Body of pancreas (tissue), 4 donors: Measurements from ENCODE around the gene CDC42EP1. TPM values are rescaled to one million over a fixed set of nuclear protein-coding genes. Genes with fewer than 3 reads are reported as not detected.

Source experiments
- ATAC-seq: fragments of 150-250 bp; one replicate; pipeline ENCODE4 v1.9.1; 2016
- DNase-seq, 4 donors: peaks; one replicate each; pipeline ENCODE4 v3.0.0-alpha.2; 2019
- H3K27ac ChIP-seq, 4 donors: fragments of 200-600 bp; sonication (generic); 1 replicate in 3 of 4; 2 replicates in 1 of 4; pipeline versions ENCODE4 v1.5.1 to v1.6.1; 2016 to 2019; ENCODE audit warnings: mild to moderate bottlenecking in 1 of 4, mixed read lengths in 1 of 4, moderate library complexity in 1 of 4
- H3K27me3 ChIP-seq, 2 donors: fragments of 200-600 bp; sonication (generic); one replicate each; pipeline ENCODE4 v1.6.0; 2016; ENCODE audit warnings: mild to moderate bottlenecking in 1 of 2
- H3K36me3 ChIP-seq, 2 donors: fragments of 200-600 bp; sonication (generic); replicated peaks in 1 of 2; 2 replicates each; pipeline ENCODE4 v1.5.1; 2016; ENCODE audit warnings: low read depth in 2 of 2; ENCODE audit not compliant: insufficient read depth in 1 of 2
- H3K4me1 ChIP-seq: fragments of 200-600 bp; sonication (generic); one replicate; pipeline ENCODE4 v1.6.0; 2016
- H3K4me3 ChIP-seq, 2 donors: fragments of 200-600 bp; sonication (generic); 1 replicate in 1 of 2; 2 replicates in 1 of 2; pipeline ENCODE4 v1.5.1; 2016 to 2019
- H3K9me3 ChIP-seq, 3 donors: fragments of 200-600 bp; sonication (generic); 1 replicate in 2 of 3; 2 replicates in 1 of 3; pipeline ENCODE4 v1.5.1; 2016
- POLR2A ChIP-seq, 3 donors: fragments of 450-650 bp; IDR thresholded peaks; one replicate each; pipeline ENCODE4 v1.6.1; 2016; ENCODE audit warnings: antibody characterized with exemption in 3 of 3, mild to moderate bottlenecking in 2 of 3
- WGBS, 2 donors: methylation state at CpG; one replicate each; pipeline ENCODE4 v1.1.5; 2017; 5-methylcytosine and 5-hydroxymethylcytosine counted together
- intact Hi-C: fragments of 100-400 bp; cut with DNase I; formaldehyde crosslinking; loops from one replicate; pipeline ENCODE4 v1.15.1; 2023
- total RNA-seq, 2 donors: library from RNA; depleted of rRNA; stranded (reverse); fragments of >200 nt; gene quantifications; one replicate each; pipeline ENCODE4 v1.1.0, GENCODE V29; 2016
- TF ChIP-seq, protein P1 (sequence below), 7 experiments: fragments of 450-650 bp in 4 of 7; fragments of 200-600 bp in 3 of 7; sonication (generic) in 3 of 7; IDR thresholded peaks; one replicate each; pipeline ENCODE4 v1.5.1; 2016 to 2019; ENCODE audit warnings: antibody characterized with exemption in 7 of 7

The CDC42EP1 gene
- total RNA-seq, 2 donors from 2014 or later: 73.2 to 84.7 TPM

DNA sequence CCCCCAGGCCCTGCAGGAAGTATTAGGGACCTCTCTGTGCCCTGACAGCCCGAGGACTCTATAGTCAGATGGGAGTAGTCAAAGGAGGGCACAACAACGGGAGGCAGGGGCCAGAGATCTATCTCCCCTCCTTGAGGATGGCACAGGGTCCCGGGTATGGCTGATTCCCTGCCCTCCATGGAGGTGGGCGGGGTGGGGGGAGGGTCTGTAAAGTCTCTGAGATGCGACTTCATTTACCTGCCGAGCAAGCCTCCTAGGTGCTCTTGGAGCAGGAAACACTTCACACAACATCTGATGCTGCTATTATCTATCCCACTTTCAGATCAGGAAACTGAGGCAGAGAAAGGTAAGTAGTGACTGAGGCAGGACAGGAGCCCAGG, 769 bp upstream of the CDC42EP1 start:
- intact Hi-C loops: no loop called here
- Histone ChIP-seq H3K27ac (peak overlapping the region; percentile 96 to 100 (median 99)), H3K9me3 (no peaks in the 10 kb centered on the region), H3K36me3 (no peaks in the 10 kb centered on the region), H3K27me3 (no peaks in the 10 kb centered on the region), H3K4me1 (peaks cover 74% of the 10 kb centered on the region), H3K4me3 (no peak overlapping the region)
- WGBS, 2 donors: 30 to 41% methylated on average over 3 to 6 of the region's 6 CpGs
- TF ChIP-seq, protein P1, sequence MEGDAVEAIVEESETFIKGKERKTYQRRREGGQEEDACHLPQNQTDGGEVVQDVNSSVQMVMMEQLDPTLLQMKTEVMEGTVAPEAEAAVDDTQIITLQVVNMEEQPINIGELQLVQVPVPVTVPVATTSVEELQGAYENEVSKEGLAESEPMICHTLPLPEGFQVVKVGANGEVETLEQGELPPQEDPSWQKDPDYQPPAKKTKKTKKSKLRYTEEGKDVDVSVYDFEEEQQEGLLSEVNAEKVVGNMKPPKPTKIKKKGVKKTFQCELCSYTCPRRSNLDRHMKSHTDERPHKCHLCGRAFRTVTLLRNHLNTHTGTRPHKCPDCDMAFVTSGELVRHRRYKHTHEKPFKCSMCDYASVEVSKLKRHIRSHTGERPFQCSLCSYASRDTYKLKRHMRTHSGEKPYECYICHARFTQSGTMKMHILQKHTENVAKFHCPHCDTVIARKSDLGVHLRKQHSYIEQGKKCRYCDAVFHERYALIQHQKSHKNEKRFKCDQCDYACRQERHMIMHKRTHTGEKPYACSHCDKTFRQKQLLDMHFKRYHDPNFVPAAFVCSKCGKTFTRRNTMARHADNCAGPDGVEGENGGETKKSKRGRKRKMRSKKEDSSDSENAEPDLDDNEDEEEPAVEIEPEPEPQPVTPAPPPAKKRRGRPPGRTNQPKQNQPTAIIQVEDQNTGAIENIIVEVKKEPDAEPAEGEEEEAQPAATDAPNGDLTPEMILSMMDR (IDR thresholded peaks at IDR 0.05): no peak
- no peak for TF ChIP-seq POLR2A (IDR thresholded peaks at IDR 0.05)
- ATAC-seq (no peak), DNase-seq (no peak)

DNA sequence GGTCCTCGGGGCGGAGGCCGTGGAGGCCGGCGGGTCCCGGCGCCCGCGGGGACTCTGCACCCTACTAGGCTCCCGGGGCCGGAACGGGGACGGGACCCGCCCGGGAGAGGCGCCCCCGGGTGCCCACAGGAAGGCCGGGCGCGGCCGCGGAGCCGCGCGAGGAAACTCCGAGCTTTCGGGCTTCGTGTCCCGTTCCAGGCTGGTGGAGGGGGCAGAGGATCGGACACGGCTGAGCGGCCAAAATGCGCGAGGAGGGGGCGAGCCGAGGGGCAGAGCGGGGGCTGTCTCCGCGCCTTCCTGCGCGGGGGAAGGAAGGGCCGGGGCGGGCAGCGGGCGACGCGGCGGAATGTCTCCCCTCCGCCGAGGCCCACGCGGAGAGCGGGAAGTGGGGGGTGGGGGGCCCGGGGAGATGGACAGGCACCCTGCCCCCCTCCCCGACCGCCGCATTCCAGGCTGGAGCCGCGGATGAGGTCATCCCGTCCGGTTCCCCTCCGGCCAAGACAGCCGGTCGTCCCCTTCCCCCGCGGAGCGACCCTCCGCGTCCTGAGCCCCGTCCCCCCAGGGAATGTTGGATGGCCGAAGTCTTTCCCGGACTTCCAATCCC, 430 bp downstream of the CDC42EP1 start:
- ATAC-seq: peak; percentile 20
- no peaks in the 10 kb centered on the region for H3K9me3 ChIP-seq
- TF ChIP-seq, protein P1 (IDR thresholded peaks at IDR 0.05): no peak
- peak in 1 of 3 donors; percentile 31 for TF ChIP-seq POLR2A (IDR thresholded peaks at IDR 0.05)
- H3K4me3 ChIP-seq: peak overlapping the region; percentile 36 to 94
- WGBS, 2 donors: 1% methylated on average over 22 to 64 of the region's 72 CpGs
- no peaks in the 10 kb centered on the region for H3K27me3 ChIP-seq
- peak overlapping the region; percentile 96 to 100 (median 99) for H3K27ac ChIP-seq
- peaks cover 80% of the 10 kb centered on the region for H3K4me1 ChIP-seq
- H3K36me3 ChIP-seq: no peaks in the 10 kb centered on the region
- intact Hi-C loops: no loop called here
- DNase-seq: peak; percentile 71 to 76 (median 74)

DNA sequence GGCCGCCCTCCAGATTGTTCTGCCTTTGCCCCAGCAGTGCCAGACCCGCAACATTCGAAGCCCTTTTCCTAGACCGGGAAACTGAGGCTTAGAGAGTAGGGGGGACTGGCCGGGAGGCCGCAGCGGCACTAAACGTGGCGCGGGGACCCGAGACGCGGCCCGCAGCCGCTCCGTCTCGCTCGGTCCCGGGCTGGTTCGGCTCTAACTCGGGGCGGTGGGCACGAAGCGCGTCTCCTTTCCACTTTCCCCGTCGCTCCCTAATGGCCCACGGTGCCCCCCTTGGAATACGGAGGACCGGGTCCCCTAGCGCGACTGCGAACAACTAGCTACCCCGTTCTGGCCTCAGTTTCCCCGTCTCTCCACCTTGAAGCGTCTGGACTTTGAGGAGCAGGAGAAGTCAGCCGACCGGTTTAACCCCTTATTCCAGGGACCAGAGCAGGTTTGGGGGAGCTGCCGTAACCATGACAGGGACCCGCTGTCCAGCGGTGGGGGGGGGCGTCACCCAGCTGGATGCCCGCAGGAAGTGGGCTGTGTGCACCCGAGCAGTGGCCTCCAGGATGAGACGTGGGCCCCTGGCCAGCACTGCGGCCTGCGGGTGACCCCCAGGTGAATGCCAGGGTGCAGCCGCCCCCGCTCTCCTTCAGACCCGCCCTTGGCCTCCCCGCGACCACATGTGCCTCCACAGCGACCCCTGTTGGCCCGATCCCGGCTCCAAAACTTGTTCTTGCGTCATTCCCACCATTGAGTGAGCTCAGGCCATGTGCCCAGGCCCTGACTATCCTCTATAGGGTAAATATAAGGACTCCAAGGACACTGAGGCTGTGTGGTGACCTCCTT, 1.1 kb downstream of the CDC42EP1 start:
- Histone ChIP-seq H3K36me3 (peaks cover 0 to 7% of the 10 kb centered on the region in 2 donors), H3K27me3 (no peaks in the 10 kb centered on the region), H3K9me3 (no peaks in the 10 kb centered on the region), H3K27ac (peak overlapping the region; percentile 96 to 100 (median 99)), H3K4me3 (peak overlapping the region; percentile 36 to 94), H3K4me1 (peaks cover 82% of the 10 kb centered on the region)
- 1 to 2% methylated on average over 37 to 50 of the region's 56 CpGs for WGBS, 2 donors
- DNase-seq (peak; percentile 96 to 98 (median 97)), ATAC-seq (peak; percentile 52)
- TF ChIP-seq, protein P1 (IDR thresholded peaks at IDR 0.05): peak; percentile 64 to 98 (median 93)
- TF ChIP-seq POLR2A (IDR thresholded peaks at IDR 0.05): peak; percentile 73 to 87 (median 76)
- intact Hi-C loops: no loop called here

DNA sequence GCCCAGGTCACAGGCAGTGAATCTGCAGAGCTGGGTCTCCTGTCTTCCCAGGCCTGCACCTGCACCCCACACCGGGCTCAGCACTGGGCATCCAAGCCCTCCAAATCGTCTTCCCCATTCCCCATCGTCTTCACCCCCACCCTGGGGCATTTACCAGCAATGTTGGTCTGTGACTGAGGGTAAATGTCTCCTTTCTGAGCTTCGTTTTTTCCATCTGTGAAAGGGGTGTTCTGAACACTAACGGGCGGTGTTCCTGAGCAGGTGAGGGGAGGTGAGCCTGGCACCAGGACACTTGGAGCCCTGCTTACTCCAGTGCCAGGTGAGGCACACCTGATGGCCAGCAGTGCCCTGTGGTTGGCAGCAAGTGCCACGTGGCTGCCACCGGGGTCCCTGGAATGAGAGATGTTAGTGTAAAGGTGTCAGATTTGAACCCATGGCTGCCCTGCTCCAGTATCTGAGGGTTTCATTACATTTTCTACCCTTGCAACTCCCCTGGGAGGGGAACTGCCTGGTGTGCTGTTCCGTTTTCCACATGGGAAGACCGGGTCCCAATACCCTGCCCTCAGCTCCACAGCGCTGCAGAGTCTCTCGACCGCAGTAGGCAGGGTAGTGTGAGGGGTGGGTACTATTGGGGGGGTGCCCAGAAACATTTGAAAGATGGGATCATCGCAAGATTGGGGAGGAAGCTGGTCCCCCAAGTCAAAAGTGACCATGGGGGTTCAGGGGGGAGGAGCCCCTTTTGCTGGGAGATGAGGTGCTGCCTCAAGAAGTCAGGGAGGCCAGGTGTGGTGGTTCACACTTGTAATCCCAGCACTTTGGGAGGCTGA, 2.0 kb downstream of the CDC42EP1 start:
- DNase-seq (peak; percentile 45 to 67 (median 58)), ATAC-seq (no peak)
- Histone ChIP-seq H3K36me3 (peaks cover 0 to 10% of the 10 kb centered on the region in 2 donors), H3K4me3 (peak overlapping the region in 1 of 2 donors; percentile 94), H3K9me3 (no peaks in the 10 kb centered on the region), H3K4me1 (peaks cover 82% of the 10 kb centered on the region), H3K27ac (peak overlapping the region; percentile 96 to 100 (median 99)), H3K27me3 (no peaks in the 10 kb centered on the region)
- WGBS, 2 donors: 16 to 22% methylated on average over 12 to 14 of the region's 14 CpGs
- TF ChIP-seq, protein P1 (IDR thresholded peaks at IDR 0.05): no peak
- no peak for TF ChIP-seq POLR2A (IDR thresholded peaks at IDR 0.05)
- intact Hi-C loops: no loop called here
